SH-SY5Y (cell line): ENCODE measurements around the gene C19orf81.

ENCODE experiments used
- GATA2 ChIP-seq: IDR thresholded peaks from 2 replicates; pipeline ENCODE4 v1.6.1; 2011; ENCODE audit warnings: mild to moderate bottlenecking, low read depth, low read length
- GATA3 ChIP-seq: IDR thresholded peaks from 2 replicates; pipeline ENCODE4 v1.6.1; 2011; ENCODE audit warnings: low read depth, mild to moderate bottlenecking, low read length, moderate library complexity

DNA sequence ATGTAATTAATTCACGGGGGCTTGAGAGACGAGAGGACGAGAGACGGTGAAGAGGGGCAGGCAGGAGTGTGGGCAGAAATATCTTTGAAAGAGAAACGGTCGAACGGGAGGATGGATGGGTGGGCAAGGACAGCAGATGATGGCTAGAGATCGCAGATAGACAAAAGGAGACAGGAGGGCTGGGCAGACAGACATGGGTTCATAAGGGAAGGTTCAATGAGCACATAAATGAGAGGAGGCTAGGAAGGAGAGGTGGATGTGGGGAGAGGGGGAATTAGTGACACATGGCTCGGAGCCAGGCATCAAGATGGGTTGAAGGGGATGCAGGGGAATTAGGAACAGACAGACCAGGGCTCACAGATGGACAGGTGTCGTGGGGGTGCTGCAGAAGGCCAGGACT, 10.6 kb upstream of the C19orf81 start:
- TF ChIP-seq GATA2 = no peak
- no peak for TF ChIP-seq GATA3
